ENCODE results near the gene GMIP.
"Not testable (repeated sequence)": the region's sequence is repeated elsewhere in the genome, so short reads cannot be mapped to it uniquely, and the experiment has no call there.

GMIP gene, protein sequence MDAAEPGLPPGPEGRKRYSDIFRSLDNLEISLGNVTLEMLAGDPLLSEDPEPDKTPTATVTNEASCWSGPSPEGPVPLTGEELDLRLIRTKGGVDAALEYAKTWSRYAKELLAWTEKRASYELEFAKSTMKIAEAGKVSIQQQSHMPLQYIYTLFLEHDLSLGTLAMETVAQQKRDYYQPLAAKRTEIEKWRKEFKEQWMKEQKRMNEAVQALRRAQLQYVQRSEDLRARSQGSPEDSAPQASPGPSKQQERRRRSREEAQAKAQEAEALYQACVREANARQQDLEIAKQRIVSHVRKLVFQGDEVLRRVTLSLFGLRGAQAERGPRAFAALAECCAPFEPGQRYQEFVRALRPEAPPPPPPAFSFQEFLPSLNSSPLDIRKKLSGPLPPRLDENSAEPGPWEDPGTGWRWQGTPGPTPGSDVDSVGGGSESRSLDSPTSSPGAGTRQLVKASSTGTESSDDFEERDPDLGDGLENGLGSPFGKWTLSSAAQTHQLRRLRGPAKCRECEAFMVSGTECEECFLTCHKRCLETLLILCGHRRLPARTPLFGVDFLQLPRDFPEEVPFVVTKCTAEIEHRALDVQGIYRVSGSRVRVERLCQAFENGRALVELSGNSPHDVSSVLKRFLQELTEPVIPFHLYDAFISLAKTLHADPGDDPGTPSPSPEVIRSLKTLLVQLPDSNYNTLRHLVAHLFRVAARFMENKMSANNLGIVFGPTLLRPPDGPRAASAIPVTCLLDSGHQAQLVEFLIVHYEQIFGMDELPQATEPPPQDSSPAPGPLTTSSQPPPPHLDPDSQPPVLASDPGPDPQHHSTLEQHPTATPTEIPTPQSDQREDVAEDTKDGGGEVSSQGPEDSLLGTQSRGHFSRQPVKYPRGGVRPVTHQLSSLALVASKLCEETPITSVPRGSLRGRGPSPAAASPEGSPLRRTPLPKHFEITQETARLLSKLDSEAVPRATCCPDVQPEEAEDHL
- total RNA-seq = 109 to 135 (median 114) reads per million in 3 donors

DNA sequence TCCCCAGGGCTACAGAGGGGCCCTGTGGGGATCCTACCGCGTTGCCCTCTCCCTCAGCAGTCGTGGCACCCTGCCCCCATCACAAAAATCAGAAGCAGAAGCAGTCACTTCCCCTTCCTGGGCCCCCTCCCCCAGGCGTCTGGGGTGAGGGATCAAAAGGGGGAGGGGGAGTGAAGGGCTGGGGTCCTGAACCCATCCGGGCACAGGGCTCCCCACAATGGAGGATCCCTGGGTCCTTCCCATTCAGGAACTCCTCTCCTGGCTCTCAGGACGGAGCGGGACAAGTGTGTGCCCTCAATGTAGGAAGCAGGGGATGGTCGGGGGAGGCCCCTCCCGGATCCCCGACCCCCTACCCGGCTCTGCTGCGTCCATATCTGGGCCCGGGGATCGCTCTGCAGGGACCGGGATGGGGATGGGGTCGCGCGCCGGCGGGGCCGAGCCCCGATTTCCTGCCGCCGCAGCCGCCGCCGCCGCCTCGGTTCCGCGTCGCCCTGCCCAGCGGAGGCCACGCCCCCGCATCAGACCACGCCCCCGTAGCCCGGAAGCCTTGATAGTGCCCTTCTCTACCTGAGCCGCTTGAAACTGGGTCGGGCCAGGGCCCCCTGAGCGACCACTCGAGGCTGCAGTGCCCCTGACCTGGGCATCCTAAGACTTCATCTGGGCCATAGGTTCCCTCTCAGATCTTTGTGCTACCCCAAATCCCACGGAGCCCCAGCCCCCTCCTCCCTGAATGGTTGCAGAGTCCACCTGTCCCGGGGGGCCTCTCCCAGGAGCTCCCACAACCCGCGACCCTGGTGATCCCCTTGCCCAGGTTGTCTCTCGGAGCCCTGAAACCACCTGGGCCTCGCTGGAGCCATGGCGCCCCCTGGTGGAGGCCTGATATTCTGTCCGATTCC, at the start of gene GMIP:
Gene GMIP, minus strand, starts transcription at position 500 of the 896 bp plus-strand sequence. Its CDS starts 128 bp downstream, at position 372.
- DNase-seq = peak; percentile 75 to 84 (median 83)
- Histone ChIP-seq H3K27ac (ENCODE audit: insufficient read depth, low read length, poor library complexity, severe bottlenecking) (peak within 1 kb of the TSS; percentile 93), H3K9me3 (ENCODE audit: control insufficient read depth, low read length) (no peaks in the 10 kb centered on the region), H3K4me3 (ENCODE audit: insufficient read depth, low read depth, low read length, poor library complexity, severe bottlenecking) (peak within 1 kb of the TSS; percentile 86), H3K27me3 (replicated peaks; ENCODE audit: control insufficient read depth, insufficient read depth, low read length, poor library complexity, severe bottlenecking) (no peaks in the 10 kb centered on the region), H3K36me3 (ENCODE audit: control insufficient read depth, insufficient read depth, low read length) (peaks cover 48% of the 10 kb centered on the region), H3K4me1 (ENCODE audit: control insufficient read depth, insufficient read depth, low read length, poor library complexity, severe bottlenecking) (peaks cover 14% of the 10 kb centered on the region)

DNA sequence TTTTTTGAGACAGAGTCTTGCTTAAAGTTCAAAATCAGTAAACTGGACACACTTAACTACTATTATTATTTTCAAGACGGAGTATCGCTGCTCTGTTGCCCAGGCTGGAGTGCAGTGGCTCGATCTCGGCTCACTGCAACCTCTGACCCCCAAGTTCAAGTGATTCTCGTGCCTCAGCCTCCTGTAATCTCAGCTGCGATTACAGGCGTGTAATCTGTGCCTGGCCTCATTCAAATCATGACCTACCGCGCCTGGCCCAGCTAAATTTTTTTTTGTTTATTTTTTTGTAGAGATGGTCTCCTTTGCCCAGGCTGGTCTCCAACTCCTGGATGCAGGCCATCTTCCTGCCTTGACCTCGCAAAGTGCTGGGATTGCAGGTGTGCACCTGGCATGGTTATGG, 48.2 kb upstream of the GMIP start:
- no peaks in the 10 kb centered on the region for H3K9me3 ChIP-seq (ENCODE audit: control insufficient read depth, low read length)
- no peaks in the 10 kb centered on the region for H3K27me3 ChIP-seq (replicated peaks; ENCODE audit: control insufficient read depth, insufficient read depth, low read length, poor library complexity, severe bottlenecking)
- no peaks in the 10 kb centered on the region for H3K36me3 ChIP-seq (ENCODE audit: control insufficient read depth, insufficient read depth, low read length)
- no peaks in the 10 kb centered on the region for H3K4me1 ChIP-seq (ENCODE audit: control insufficient read depth, insufficient read depth, low read length, poor library complexity, severe bottlenecking)
- no peak overlapping the region for H3K27ac ChIP-seq (ENCODE audit: insufficient read depth, low read length, poor library complexity, severe bottlenecking)
- DNase-seq = no peak
- no peak overlapping the region for H3K4me3 ChIP-seq (ENCODE audit: insufficient read depth, low read depth, low read length, poor library complexity, severe bottlenecking)

DNA sequence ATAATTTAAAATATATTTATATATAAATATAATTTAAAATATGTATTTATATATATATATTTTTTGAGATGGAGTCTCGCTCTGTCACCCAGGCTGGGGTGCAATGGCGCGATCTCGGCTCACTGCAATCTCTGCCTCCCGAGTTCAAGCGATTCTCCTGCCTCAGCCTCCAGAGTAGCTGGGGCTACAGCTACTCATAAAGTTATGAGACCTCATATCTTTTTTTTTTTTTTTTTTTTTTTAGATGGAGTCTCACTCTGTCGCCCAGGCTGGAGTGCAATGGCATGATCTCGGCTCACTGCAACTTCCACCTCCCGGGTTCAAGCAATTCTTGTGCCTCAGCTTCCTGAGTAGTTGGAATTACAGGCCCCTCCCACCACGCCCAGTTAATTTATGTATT, 45.6 kb upstream of the GMIP start:
- H3K4me3 ChIP-seq (ENCODE audit: insufficient read depth, low read depth, low read length, poor library complexity, severe bottlenecking); H3K9me3 ChIP-seq (ENCODE audit: control insufficient read depth, low read length); H3K4me1 ChIP-seq (ENCODE audit: control insufficient read depth, insufficient read depth, low read length, poor library complexity, severe bottlenecking); DNase-seq; H3K27ac ChIP-seq (ENCODE audit: insufficient read depth, low read length, poor library complexity, severe bottlenecking); H3K36me3 ChIP-seq (ENCODE audit: control insufficient read depth, insufficient read depth, low read length); H3K27me3 ChIP-seq (replicated peaks; ENCODE audit: control insufficient read depth, insufficient read depth, low read length, poor library complexity, severe bottlenecking): not testable (repeated sequence)

DNA sequence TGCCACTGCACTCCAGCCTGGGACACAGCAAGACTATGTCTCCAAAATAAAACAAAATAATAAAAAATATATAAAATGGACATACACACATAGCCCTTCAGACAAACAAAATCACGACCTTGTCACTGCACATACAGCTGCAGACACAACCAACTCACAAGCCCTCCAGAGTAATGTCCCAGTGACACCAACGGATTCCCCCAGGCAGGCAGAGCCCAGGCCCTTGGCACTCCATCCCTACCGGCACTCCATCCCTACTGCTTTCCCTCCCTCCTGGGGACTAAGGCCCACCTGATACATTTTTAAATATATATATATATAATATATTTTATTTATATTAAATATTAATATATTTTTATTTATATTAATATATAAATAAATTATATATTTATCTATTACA, 43.6 kb upstream of the GMIP start:
- Histone ChIP-seq H3K9me3 (ENCODE audit: control insufficient read depth, low read length) (peaks cover 8% of the 10 kb centered on the region), H3K36me3 (ENCODE audit: control insufficient read depth, insufficient read depth, low read length) (no peaks in the 10 kb centered on the region), H3K27me3 (replicated peaks; ENCODE audit: control insufficient read depth, insufficient read depth, low read length, poor library complexity, severe bottlenecking) (no peaks in the 10 kb centered on the region), H3K4me1 (ENCODE audit: control insufficient read depth, insufficient read depth, low read length, poor library complexity, severe bottlenecking) (no peaks in the 10 kb centered on the region), H3K4me3 (ENCODE audit: insufficient read depth, low read depth, low read length, poor library complexity, severe bottlenecking) (no peak overlapping the region), H3K27ac (ENCODE audit: insufficient read depth, low read length, poor library complexity, severe bottlenecking) (no peak overlapping the region)
- no peak for DNase-seq

DNA sequence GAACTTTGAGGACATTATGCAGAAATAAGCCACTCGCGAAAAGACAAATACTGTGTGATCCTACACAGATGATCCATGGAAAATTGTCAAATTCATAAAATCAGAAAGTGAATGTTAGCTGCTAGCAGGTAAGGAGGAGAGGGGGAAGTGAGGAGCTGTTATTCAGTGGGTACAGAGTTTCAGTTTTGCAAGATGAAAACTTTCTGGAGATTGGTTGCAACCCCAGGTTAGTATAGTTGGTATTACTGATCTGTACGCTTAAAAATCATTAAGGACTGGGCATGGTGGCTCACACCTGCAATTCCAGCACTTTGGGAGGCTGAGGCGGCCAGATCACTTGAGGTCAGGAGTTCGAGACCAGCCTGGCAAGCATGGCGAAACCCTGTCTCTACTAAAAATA, 43.1 kb upstream of the GMIP start:
- H3K4me1 ChIP-seq (ENCODE audit: control insufficient read depth, insufficient read depth, low read length, poor library complexity, severe bottlenecking) = no peaks in the 10 kb centered on the region
- peaks cover 12% of the 10 kb centered on the region for H3K9me3 ChIP-seq (ENCODE audit: control insufficient read depth, low read length)
- H3K27ac ChIP-seq (ENCODE audit: insufficient read depth, low read length, poor library complexity, severe bottlenecking) = no peak overlapping the region

DNA sequence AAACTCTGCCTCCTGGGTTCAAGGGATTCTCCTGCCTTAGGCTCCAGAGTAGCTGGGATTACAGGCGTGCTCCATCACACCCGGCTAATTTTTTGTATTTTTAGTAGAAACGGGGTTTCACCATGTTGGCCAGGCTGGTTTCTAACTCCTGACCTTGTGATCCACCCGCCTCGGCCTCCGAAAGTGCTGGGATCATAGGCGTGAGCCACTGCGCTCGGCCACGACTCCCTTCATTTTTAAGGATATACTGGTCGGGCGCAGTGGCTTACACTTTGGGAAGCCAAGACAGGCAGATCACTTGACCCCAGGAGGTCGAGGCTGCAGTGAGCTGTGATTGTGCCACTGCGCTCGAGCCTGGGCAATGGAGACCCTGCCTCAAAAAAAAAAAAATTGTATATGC, 42.7 kb upstream of the GMIP start:
- peaks cover 17% of the 10 kb centered on the region for H3K9me3 ChIP-seq (ENCODE audit: control insufficient read depth, low read length)
- H3K4me3 ChIP-seq (ENCODE audit: insufficient read depth, low read depth, low read length, poor library complexity, severe bottlenecking); H3K36me3 ChIP-seq (ENCODE audit: control insufficient read depth, insufficient read depth, low read length); H3K27me3 ChIP-seq (replicated peaks; ENCODE audit: control insufficient read depth, insufficient read depth, low read length, poor library complexity, severe bottlenecking); H3K4me1 ChIP-seq (ENCODE audit: control insufficient read depth, insufficient read depth, low read length, poor library complexity, severe bottlenecking); DNase-seq; H3K27ac ChIP-seq (ENCODE audit: insufficient read depth, low read length, poor library complexity, severe bottlenecking): not testable (repeated sequence)

More for the DNA sequence above, 43.1 kb upstream of the GMIP start:
- Histone ChIP-seq H3K27me3 (replicated peaks; ENCODE audit: control insufficient read depth, insufficient read depth, low read length, poor library complexity, severe bottlenecking) (no peaks in the 10 kb centered on the region), H3K4me3 (ENCODE audit: insufficient read depth, low read depth, low read length, poor library complexity, severe bottlenecking) (no peak overlapping the region), H3K36me3 (ENCODE audit: control insufficient read depth, insufficient read depth, low read length) (peaks cover under 1% of the 10 kb centered on the region)
- DNase-seq = no peak

DNA sequence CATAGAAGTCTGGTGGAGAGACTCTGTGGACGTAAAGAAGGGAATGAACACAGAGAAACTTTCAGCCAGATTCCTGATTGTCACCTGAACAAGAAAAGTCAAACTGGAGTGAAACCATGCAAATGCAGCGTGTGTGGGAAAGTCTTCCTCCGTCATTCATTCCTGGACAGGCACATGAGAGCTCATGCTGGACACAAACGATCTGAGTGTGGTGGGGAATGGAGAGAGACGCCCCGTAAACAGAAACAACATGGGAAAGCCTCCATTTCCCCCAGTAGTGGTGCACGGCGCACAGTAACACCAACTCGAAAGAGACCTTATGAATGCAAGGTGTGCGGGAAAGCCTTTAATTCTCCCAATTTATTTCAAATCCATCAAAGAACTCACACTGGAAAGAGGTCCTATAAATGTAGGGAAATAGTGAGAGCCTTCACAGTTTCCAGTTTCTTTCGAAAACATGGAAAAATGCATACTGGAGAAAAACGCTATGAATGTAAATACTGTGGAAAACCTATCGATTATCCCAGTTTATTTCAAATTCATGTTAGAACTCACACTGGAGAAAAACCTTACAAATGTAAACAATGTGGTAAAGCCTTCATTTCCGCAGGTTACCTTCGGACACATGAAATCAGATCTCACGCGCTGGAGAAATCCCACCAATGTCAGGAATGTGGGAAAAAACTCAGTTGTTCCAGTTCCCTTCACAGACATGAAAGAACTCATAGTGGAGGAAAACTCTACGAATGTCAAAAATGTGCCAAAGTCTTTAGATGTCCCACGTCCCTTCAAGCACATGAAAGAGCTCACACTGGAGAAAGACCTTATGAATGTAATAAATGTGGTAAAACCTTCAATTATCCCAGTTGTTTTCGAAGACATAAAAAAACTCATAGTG, 36.0 kb upstream of the GMIP start:
- no peak for DNase-seq
- H3K36me3 ChIP-seq (ENCODE audit: control insufficient read depth, insufficient read depth, low read length) = peaks cover 72% of the 10 kb centered on the region

DNA sequence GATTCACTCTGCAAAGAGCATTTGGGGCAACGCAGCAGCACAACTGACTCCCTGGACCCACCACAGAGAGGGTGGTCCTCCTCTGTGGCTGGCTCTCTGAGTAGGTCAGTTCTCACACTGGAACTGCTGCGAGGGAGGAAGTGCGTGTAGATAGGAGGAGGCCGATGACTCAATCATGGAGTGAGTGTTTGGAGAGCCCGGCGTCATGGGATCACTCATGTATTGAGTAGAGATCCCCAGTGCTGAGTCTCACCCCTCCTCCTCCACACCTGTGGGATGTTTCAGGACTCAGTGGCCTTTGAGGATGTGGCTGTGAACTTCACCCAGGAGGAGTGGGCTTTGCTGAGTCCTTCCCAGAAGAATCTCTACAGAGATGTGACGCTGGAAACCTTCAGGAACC, 34.1 kb upstream of the GMIP start:
- DNase-seq = no peak
- peaks cover 58% of the 10 kb centered on the region for H3K9me3 ChIP-seq (ENCODE audit: control insufficient read depth, low read length)
- H3K4me3 ChIP-seq (ENCODE audit: insufficient read depth, low read depth, low read length, poor library complexity, severe bottlenecking) = no peak overlapping the region
- no peaks in the 10 kb centered on the region for H3K27me3 ChIP-seq (replicated peaks; ENCODE audit: control insufficient read depth, insufficient read depth, low read length, poor library complexity, severe bottlenecking)
- no peaks in the 10 kb centered on the region for H3K4me1 ChIP-seq (ENCODE audit: control insufficient read depth, insufficient read depth, low read length, poor library complexity, severe bottlenecking)
- H3K36me3 ChIP-seq (ENCODE audit: control insufficient read depth, insufficient read depth, low read length) = peaks cover 88% of the 10 kb centered on the region
- H3K27ac ChIP-seq (ENCODE audit: insufficient read depth, low read length, poor library complexity, severe bottlenecking) = no peak overlapping the region

More for the DNA sequence above, 36.0 kb upstream of the GMIP start:
- Histone ChIP-seq H3K4me3 (ENCODE audit: insufficient read depth, low read depth, low read length, poor library complexity, severe bottlenecking) (no peak overlapping the region), H3K4me1 (ENCODE audit: control insufficient read depth, insufficient read depth, low read length, poor library complexity, severe bottlenecking) (no peaks in the 10 kb centered on the region), H3K27me3 (replicated peaks; ENCODE audit: control insufficient read depth, insufficient read depth, low read length, poor library complexity, severe bottlenecking) (no peaks in the 10 kb centered on the region), H3K27ac (ENCODE audit: insufficient read depth, low read length, poor library complexity, severe bottlenecking) (no peak overlapping the region), H3K9me3 (ENCODE audit: control insufficient read depth, low read length) (peaks cover 58% of the 10 kb centered on the region)

DNA sequence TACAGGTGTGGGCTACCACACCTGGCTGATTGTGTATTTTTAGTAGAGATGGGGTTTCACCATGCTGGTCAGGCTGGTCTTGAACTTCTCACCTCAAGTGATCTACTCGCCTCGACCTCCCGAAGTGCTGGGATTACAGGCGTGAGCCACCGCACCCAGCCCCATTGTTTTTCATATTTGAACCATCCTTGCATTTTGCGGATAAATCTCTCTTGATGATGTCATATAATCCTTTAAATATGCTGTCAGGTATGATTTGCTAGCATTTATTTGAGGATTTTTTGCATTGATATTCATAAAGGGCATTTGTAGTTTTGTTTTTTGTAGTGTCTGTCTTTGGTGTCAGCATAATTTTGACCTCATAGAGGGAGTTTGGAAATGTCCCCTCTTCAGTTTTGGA, 30.9 kb upstream of the GMIP start:
- DNase-seq = no peak
- H3K9me3 ChIP-seq (ENCODE audit: control insufficient read depth, low read length) = peaks cover 32% of the 10 kb centered on the region
- no peak overlapping the region for H3K27ac ChIP-seq (ENCODE audit: insufficient read depth, low read length, poor library complexity, severe bottlenecking)
- H3K4me3 ChIP-seq (ENCODE audit: insufficient read depth, low read depth, low read length, poor library complexity, severe bottlenecking) = no peak overlapping the region
- peaks cover 71% of the 10 kb centered on the region for H3K36me3 ChIP-seq (ENCODE audit: control insufficient read depth, insufficient read depth, low read length)
- H3K27me3 ChIP-seq (replicated peaks; ENCODE audit: control insufficient read depth, insufficient read depth, low read length, poor library complexity, severe bottlenecking) = no peaks in the 10 kb centered on the region
- peaks cover 11% of the 10 kb centered on the region for H3K4me1 ChIP-seq (ENCODE audit: control insufficient read depth, insufficient read depth, low read length, poor library complexity, severe bottlenecking)

All from effector memory CD4-positive, alpha-beta T cell (primary cell).